ENCODE measurements around the gene TTC23L. TPM values are rescaled to one million over a fixed set of nuclear protein-coding genes. Genes with fewer than 3 reads are reported as not detected.

TTC23L gene
- total and polyA plus RNA-seq, 2 experiments from 2014 or later = 2.2 to 2.3 TPM

DNA sequence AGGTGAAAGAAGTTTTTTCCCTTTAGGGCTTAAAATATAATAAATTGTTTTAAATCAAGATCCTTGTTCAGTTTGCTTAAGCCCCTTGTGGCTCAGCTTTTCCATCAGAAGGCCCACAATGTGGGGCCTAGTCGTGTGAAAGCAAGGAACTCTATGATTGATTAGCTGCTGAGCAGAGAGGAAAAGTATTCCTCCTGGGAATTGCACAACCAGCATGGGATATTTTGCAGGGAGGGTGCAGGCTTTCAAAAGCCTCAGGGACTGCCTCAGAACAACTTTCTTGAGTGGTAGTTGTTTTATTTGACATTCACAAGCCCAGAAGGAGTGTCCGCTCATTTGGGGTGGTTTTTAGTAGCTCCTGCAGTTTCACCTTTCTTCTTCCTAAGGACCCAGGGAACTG, 19.8 kb downstream of the TTC23L start:
- Histone ChIP-seq H4K20me1 (replicated peaks; ENCODE audit: insufficient read depth) (no peaks in the 10 kb centered on the region), H3K36me3 (ENCODE audit: insufficient read depth) (no peaks in the 10 kb centered on the region), H3K79me2 (replicated peaks; ENCODE audit: insufficient read depth) (no peaks in the 10 kb centered on the region), H3K9me2 (ENCODE audit: insufficient read depth) (no peaks in the 10 kb centered on the region), H3K27me3 (ENCODE audit: insufficient read depth) (no peaks in the 10 kb centered on the region), H3K4me2 (no peak overlapping the region), H3K27ac (ENCODE audit: low read depth) (no peak overlapping the region), H3K4me1 (ENCODE audit: insufficient read depth) (peaks cover 16% of the 10 kb centered on the region), H2AFZ (peak overlapping the region; percentile 81; the same call in 1 of the 2 replicates), H3F3A (replicated peaks; ENCODE audit: low read depth) (0 out of 2 replicates have a peak, but pooled peaks cover 3% of the 10 kb centered on the region), H3K4me3 (no peak overlapping the region)
- TF ChIP-seq EZH2 (IDR thresholded peaks at IDR 0.05; ENCODE audit: low read depth, unreplicated experiment) = no peak
- TF ChIP-seq, protein P1, sequence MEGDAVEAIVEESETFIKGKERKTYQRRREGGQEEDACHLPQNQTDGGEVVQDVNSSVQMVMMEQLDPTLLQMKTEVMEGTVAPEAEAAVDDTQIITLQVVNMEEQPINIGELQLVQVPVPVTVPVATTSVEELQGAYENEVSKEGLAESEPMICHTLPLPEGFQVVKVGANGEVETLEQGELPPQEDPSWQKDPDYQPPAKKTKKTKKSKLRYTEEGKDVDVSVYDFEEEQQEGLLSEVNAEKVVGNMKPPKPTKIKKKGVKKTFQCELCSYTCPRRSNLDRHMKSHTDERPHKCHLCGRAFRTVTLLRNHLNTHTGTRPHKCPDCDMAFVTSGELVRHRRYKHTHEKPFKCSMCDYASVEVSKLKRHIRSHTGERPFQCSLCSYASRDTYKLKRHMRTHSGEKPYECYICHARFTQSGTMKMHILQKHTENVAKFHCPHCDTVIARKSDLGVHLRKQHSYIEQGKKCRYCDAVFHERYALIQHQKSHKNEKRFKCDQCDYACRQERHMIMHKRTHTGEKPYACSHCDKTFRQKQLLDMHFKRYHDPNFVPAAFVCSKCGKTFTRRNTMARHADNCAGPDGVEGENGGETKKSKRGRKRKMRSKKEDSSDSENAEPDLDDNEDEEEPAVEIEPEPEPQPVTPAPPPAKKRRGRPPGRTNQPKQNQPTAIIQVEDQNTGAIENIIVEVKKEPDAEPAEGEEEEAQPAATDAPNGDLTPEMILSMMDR (conservative IDR thresholded peaks at IDR 0.05; ENCODE audit: low read depth in 2 of 2) = no peak
- TF ChIP-seq, protein P2, sequence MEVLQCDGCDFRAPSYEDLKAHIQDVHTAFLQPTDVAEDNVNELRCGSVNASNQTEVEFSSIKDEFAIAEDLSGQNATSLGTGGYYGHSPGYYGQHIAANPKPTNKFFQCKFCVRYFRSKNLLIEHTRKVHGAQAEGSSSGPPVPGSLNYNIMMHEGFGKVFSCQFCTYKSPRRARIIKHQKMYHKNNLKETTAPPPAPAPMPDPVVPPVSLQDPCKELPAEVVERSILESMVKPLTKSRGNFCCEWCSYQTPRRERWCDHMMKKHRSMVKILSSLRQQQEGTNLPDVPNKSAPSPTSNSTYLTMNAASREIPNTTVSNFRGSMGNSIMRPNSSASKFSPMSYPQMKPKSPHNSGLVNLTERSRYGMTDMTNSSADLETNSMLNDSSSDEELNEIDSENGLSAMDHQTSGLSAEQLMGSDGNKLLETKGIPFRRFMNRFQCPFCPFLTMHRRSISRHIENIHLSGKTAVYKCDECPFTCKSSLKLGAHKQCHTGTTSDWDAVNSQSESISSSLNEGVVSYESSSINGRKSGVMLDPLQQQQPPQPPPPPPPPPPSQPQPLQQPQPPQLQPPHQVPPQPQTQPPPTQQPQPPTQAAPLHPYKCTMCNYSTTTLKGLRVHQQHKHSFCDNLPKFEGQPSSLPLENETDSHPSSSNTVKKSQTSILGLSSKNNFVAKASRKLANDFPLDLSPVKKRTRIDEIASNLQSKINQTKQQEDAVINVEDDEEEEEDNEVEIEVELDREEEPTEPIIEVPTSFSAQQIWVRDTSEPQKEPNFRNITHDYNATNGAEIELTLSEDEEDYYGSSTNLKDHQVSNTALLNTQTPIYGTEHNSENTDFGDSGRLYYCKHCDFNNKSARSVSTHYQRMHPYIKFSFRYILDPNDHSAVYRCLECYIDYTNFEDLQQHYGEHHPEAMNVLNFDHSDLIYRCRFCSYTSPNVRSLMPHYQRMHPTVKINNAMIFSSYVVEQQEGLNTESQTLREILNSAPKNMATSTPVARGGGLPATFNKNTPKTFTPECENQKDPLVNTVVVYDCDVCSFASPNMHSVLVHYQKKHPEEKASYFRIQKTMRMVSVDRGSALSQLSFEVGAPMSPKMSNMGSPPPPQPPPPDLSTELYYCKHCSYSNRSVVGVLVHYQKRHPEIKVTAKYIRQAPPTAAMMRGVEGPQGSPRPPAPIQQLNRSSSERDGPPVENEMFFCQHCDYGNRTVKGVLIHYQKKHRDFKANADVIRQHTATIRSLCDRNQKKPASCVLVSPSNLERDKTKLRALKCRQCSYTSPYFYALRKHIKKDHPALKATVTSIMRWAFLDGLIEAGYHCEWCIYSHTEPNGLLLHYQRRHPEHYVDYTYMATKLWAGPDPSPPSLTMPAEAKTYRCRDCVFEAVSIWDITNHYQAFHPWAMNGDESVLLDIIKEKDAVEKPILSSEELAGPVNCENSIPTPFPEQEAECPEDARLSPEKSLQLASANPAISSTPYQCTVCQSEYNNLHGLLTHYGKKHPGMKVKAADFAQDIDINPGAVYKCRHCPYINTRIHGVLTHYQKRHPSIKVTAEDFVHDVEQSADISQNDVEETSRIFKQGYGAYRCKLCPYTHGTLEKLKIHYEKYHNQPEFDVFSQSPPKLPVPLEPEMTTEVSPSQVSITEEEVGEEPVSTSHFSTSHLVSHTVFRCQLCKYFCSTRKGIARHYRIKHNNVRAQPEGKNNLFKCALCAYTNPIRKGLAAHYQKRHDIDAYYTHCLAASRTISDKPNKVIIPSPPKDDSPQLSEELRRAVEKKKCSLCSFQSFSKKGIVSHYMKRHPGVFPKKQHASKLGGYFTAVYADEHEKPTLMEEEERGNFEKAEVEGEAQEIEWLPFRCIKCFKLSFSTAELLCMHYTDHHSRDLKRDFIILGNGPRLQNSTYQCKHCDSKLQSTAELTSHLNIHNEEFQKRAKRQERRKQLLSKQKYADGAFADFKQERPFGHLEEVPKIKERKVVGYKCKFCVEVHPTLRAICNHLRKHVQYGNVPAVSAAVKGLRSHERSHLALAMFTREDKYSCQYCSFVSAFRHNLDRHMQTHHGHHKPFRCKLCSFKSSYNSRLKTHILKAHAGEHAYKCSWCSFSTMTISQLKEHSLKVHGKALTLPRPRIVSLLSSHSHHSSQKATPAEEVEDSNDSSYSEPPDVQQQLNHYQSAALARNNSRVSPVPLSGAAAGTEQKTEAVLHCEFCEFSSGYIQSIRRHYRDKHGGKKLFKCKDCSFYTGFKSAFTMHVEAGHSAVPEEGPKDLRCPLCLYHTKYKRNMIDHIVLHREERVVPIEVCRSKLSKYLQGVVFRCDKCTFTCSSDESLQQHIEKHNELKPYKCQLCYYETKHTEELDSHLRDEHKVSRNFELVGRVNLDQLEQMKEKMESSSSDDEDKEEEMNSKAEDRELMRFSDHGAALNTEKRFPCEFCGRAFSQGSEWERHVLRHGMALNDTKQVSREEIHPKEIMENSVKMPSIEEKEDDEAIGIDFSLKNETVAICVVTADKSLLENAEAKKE (CRISPR knock-in tag; IDR thresholded peaks at IDR 0.05) = no peak
- no peak for TF ChIP-seq STAT1 (IDR thresholded peaks at IDR 0.05; ENCODE audit: unreplicated experiment)
- no peak for TF ChIP-seq NANOG (IDR thresholded peaks at IDR 0.05; ENCODE audit: borderline replicate concordance)
- TF ChIP-seq ZNF331 (CRISPR knock-in tag; IDR thresholded peaks at IDR 0.05; ENCODE audit: low read depth) = no peak
- TF ChIP-seq, protein P3, sequence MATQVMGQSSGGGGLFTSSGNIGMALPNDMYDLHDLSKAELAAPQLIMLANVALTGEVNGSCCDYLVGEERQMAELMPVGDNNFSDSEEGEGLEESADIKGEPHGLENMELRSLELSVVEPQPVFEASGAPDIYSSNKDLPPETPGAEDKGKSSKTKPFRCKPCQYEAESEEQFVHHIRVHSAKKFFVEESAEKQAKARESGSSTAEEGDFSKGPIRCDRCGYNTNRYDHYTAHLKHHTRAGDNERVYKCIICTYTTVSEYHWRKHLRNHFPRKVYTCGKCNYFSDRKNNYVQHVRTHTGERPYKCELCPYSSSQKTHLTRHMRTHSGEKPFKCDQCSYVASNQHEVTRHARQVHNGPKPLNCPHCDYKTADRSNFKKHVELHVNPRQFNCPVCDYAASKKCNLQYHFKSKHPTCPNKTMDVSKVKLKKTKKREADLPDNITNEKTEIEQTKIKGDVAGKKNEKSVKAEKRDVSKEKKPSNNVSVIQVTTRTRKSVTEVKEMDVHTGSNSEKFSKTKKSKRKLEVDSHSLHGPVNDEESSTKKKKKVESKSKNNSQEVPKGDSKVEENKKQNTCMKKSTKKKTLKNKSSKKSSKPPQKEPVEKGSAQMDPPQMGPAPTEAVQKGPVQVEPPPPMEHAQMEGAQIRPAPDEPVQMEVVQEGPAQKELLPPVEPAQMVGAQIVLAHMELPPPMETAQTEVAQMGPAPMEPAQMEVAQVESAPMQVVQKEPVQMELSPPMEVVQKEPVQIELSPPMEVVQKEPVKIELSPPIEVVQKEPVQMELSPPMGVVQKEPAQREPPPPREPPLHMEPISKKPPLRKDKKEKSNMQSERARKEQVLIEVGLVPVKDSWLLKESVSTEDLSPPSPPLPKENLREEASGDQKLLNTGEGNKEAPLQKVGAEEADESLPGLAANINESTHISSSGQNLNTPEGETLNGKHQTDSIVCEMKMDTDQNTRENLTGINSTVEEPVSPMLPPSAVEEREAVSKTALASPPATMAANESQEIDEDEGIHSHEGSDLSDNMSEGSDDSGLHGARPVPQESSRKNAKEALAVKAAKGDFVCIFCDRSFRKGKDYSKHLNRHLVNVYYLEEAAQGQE (IDR thresholded peaks at IDR 0.05; ENCODE audit: unreplicated experiment) = no peak
- TF ChIP-seq JUNB (IDR thresholded peaks at IDR 0.05; ENCODE audit: unreplicated experiment) = no peak
- no peak for TF ChIP-seq CREB1 (CRISPR knock-in tag; IDR thresholded peaks at IDR 0.05; ENCODE audit: low read depth)
- TF ChIP-seq POLR2AphosphoS5 (IDR thresholded peaks at IDR 0.05; ENCODE audit: low read depth) = no peak
- TF ChIP-seq, protein P4, sequence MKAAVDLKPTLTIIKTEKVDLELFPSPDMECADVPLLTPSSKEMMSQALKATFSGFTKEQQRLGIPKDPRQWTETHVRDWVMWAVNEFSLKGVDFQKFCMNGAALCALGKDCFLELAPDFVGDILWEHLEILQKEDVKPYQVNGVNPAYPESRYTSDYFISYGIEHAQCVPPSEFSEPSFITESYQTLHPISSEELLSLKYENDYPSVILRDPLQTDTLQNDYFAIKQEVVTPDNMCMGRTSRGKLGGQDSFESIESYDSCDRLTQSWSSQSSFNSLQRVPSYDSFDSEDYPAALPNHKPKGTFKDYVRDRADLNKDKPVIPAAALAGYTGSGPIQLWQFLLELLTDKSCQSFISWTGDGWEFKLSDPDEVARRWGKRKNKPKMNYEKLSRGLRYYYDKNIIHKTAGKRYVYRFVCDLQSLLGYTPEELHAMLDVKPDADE (IDR thresholded peaks at IDR 0.05) = no peak
- TF ChIP-seq EZH2phosphoT487 (IDR thresholded peaks at IDR 0.05; ENCODE audit: unreplicated experiment) = no peak
- TF ChIP-seq ZNF114 (CRISPR knock-in tag; IDR thresholded peaks at IDR 0.05) = no peak
- peaks cover 22% of the 10 kb centered on the region for H3K4me1 Mint-ChIP-seq
- H3K27me3 Mint-ChIP-seq (ENCODE audit: insufficient read depth, low read depth, poor library complexity) = no peaks in the 10 kb centered on the region
- ATAC-seq = no peak
- DNase-seq (ENCODE audit: low spot score) = no peak
- H3K4me3 Mint-ChIP-seq = no peak overlapping the region
- H3K9me3 Mint-ChIP-seq = no peaks in the 10 kb centered on the region
- no peak overlapping the region for H3K27ac Mint-ChIP-seq
- H3K36me3 Mint-ChIP-seq (ENCODE audit: low read depth) = no peaks in the 10 kb centered on the region
